HG03103 (cell line): ENCODE results near the gene ZNF302.
A peak's percentile ranks its signal among the peaks of the same experiment; 100 is the strongest.

ENCODE experiments used
- ATAC-seq: cut with Tn5 transposase; IDR thresholded peaks from one replicate; pipeline ENCODE4 v1.9.1; 2021; ENCODE audit warnings: low read depth; ENCODE audit not compliant: unreplicated experiment

Gene ZNF302

GRCh38 chr19:34731019-34731829 lies 53.7 kb downstream of the ZNF302 start:
- no peak for ATAC-seq

- ATAC-seq = no peak
These were observed 54.5 kb downstream of the ZNF302 start for GRCh38 chr19:34731964-34732363.

DNA sequence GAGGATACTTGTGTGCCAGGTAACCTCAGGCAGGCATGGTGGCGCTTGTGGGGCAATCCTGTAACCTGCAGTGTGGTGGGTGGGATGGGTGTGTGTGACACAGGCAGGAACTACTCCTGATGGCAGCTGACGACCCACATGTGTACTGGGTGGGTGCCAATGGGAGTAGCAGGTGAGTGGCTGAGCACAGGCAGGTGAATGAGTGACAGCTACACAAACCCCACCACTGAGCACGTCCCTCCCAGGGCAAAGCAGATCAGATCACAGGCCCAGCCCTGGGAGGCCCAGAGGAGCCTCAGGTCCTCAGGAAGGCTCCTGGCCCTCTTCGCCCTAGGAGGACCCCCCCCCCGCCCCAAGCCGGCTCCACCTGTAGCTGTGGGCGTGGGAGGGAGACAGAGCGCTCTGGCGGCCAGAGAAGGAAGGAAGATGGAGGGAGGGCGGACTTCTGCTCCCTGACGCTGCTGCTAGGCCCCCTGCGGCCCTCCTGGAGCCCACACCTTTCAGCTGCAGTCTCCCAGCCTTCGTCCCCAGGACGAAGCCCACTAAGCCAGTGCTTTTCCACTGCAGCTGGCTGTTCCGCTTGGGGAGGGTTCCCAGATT lies 55.2 kb downstream of the ZNF302 start:
- no peak for ATAC-seq

GRCh38 chr19:34733266-34733745 lies 55.8 kb downstream of the ZNF302 start:
- peak; percentile 9 for ATAC-seq

DNA sequence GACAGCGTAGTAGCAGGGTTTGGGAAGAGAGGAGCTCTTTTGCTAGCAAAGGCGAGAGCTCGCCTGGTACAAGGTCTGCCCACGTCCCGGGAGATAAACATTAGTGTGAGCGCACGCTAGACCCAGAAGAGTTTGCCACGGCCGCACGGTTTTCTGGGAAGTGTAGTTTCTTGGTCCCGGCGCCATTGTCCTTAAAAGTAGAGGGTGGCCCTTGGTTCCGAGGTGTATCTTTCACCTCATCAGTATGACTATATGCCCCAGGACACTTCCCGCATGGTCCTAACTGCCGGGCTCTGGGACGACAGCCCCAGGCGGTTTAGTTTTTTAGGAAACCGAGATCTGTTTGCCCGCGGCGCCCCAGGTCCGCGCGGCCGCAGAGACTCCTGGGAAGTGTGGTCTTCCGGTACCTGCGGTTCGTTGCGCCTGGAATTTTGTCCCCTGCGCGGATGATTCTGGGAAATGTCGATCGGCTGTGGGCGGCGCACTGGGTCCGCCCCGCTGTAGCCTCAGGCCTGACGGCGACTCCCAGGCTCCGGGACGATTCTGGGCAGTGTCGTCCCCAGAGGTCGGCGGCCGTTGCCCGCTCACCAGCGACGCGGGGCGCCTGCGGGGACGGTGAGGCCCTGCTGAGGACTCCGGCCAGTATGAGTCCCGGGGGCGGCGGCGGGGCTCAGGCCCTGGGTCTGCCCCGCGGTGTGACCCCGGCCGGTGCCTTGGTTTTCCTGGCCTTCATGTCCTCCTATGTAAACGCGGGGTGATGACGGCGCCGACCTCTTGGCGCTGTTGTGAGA lies 56.5 kb downstream of the ZNF302 start, which contains the start of gene ZNF181:
Gene ZNF181, plus strand, starts transcription at position 498 of the 791 bp plus-strand sequence. CDS start 795 bp downstream, outside the sequence.
- ATAC-seq = peak; percentile 67

DNA sequence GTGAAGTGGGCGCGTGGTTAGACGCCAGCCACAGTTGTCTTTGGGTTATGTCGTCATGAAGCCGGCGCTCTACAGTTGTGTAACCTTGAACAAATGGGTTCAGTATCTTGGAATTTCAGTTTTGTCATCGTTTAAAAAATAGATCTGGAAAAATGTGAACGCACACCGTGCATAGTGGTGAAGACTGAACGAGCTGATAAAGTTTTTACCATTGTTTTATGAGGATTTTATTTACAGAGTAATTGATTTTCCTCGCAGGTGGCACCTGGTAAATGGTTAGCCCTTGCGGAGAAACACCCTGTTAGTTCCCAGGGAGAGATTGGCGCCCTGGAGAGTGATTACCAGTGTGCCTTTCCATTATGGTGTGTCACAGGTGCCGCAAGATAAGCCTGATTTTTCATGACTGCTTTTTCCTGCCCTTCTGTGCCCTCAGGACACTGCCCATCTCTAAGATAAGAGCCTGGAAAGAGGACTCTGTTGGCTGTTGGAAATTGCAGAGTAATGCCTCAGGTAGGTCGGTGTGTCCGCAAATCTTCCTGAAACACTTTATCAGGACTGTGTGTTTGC lies 57.1 kb downstream of the ZNF302 start:
- ATAC-seq = no peak
